Measurements from ENCODE around the gene ZC3HAV1L.
A peak's percentile ranks its signal among the peaks of the same experiment; 100 is the strongest.

The ZC3HAV1L gene

DNA sequence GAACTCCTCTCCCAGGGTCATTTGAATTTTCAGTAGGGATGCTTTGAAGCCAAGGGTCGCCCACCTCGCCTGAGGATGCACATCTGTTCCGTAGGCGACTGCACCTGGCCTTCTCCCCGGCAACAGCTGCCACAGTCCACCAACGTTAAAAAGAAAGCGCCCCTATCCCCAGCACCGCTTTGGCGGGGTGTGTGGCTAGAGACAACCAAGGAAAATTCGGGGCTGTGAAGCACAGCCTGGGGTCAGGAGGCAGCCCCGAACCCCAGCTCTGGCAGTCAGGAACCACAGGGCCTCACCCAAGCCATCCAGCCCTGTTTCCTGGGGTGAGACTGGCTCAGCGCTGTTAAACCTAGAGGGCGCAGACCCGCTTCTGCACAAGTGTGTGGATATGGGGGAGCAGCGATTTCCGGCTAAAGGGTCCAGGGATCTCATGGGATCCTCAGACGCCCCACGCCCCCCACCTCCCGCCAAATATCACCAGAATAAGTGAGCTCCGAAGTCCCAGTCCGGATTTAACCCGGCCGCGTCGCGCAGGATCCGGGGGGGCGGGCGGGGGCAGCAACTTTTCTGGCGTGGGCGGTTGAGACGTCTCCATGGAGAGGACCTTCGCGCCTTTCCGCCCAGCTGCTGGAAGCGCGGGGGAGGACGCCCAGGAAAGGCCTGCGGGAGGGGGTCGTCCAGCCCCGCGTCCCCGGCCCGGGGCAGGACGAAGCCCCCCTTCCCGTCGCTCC lies 822 bp downstream of the ZC3HAV1L start:
- TF ChIP-seq EP300 (IDR thresholded peaks at IDR 0.05; ENCODE audit: borderline replicate concordance) (no peak), CREB1 (IDR thresholded peaks at IDR 0.05; ENCODE audit: low read depth) (no peak), EGR1 (IDR thresholded peaks at IDR 0.05) (peak; percentile 83)

- TF ChIP-seq FOXM1 (IDR thresholded peaks at IDR 0.05; ENCODE audit: borderline replicate concordance, low read depth) (no peak), RAD21 (IDR thresholded peaks at IDR 0.05; ENCODE audit: low read depth) (no peak), CREB1 (IDR thresholded peaks at IDR 0.05; ENCODE audit: low read depth) (no peak), TAF1 (IDR thresholded peaks at IDR 0.05; ENCODE audit: low read depth) (no peak), TCF12 (IDR thresholded peaks at IDR 0.05; ENCODE audit: low read depth) (no peak), EP300 (IDR thresholded peaks at IDR 0.05; ENCODE audit: borderline replicate concordance) (no peak), MAX (IDR thresholded peaks at IDR 0.05) (no peak), YY1 (IDR thresholded peaks at IDR 0.05; ENCODE audit: low read depth) (no peak), CEBPB (IDR thresholded peaks at IDR 0.05) (no peak), ZBTB7A (IDR thresholded peaks at IDR 0.05; ENCODE audit: low read depth) (no peak), NFIC (IDR thresholded peaks at IDR 0.05) (no peak), REST (IDR thresholded peaks at IDR 0.05; ENCODE audit: low read depth) (no peak), TEAD4 (IDR thresholded peaks at IDR 0.05) (no peak), EGR1 (IDR thresholded peaks at IDR 0.05) (no peak)
- TF ChIP-seq, protein P1, sequence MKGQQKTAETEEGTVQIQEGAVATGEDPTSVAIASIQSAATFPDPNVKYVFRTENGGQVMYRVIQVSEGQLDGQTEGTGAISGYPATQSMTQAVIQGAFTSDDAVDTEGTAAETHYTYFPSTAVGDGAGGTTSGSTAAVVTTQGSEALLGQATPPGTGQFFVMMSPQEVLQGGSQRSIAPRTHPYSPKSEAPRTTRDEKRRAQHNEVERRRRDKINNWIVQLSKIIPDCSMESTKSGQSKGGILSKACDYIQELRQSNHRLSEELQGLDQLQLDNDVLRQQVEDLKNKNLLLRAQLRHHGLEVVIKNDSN (IDR thresholded peaks at IDR 0.05), result no peak
Measured at GRCh38 chr7:139034336-139034735, 1.5 kb downstream of the ZC3HAV1L start.

GRCh38 chr7:139033346-139034114 lies 2.3 kb downstream of the ZC3HAV1L start:
- TF ChIP-seq EGR1 (IDR thresholded peaks at IDR 0.05) (no peak), TEAD4 (IDR thresholded peaks at IDR 0.05) (peak; percentile 72), REST (IDR thresholded peaks at IDR 0.05; ENCODE audit: low read depth) (no peak), EP300 (IDR thresholded peaks at IDR 0.05; ENCODE audit: borderline replicate concordance) (no peak), YY1 (IDR thresholded peaks at IDR 0.05; ENCODE audit: low read depth) (0 out of 2 replicates have a peak, but pooled peaks have one; percentile 9), ZBTB7A (IDR thresholded peaks at IDR 0.05; ENCODE audit: low read depth) (no peak), MAX (IDR thresholded peaks at IDR 0.05) (peak; percentile 41; the same call in 1 of the 2 replicates)

- no peak for TF ChIP-seq YY1 (IDR thresholded peaks at IDR 0.05; ENCODE audit: low read depth)
- TF ChIP-seq TCF12 (IDR thresholded peaks at IDR 0.05; ENCODE audit: low read depth), result no peak
- TF ChIP-seq TAF1 (IDR thresholded peaks at IDR 0.05; ENCODE audit: low read depth), result no peak
- TF ChIP-seq NFIC (IDR thresholded peaks at IDR 0.05), result no peak
- TF ChIP-seq REST (IDR thresholded peaks at IDR 0.05; ENCODE audit: low read depth), result no peak
- TF ChIP-seq ZBTB7A (IDR thresholded peaks at IDR 0.05; ENCODE audit: low read depth), result no peak
- TF ChIP-seq EGR1 (IDR thresholded peaks at IDR 0.05), result no peak
- no peak for TF ChIP-seq MAX (IDR thresholded peaks at IDR 0.05)
- TF ChIP-seq CEBPB (IDR thresholded peaks at IDR 0.05), result no peak
- TF ChIP-seq CREB1 (IDR thresholded peaks at IDR 0.05; ENCODE audit: low read depth), result no peak
- TF ChIP-seq, protein P1 (IDR thresholded peaks at IDR 0.05), result no peak
Measured at GRCh38 chr7:139032473-139032872, 3.4 kb downstream of the ZC3HAV1L start.

All from Ishikawa (cell line).